GM23338 (cell line): ENCODE data around the gene TOP2A. TPM values are rescaled to one million over a fixed set of nuclear protein-coding genes. Genes with fewer than 3 reads are reported as not detected.

Experiments
- ATAC-seq: fragments of 200-7000 bp; cut with Tn5 transposase; 3 replicates; pipeline ENCODE4 v1.9.1; 2020
- DNase-seq: peaks from one replicate; pipeline ENCODE4 v3.0.0-alpha.2; 2015; ENCODE audit warnings: low spot score
- H2AFZ ChIP-seq: fragments of 200-600 bp; sonication (generic); 2 replicates; pipeline ENCODE4 v1.8.0; 2016; ENCODE audit warnings: antibody characterized with exemption, mild to moderate bottlenecking, moderate library complexity
- H3F3A ChIP-seq: fragments of 200-600 bp; sonication (generic); replicated peaks from 2 replicates; pipeline ENCODE4 v1.8.0; 2017; ENCODE audit warnings: antibody characterized with exemption, mixed run types, low read depth
- H3K27ac ChIP-seq: fragments of 200-600 bp; sonication (generic); 2 replicates; pipeline ENCODE4 v1.6.1; 2016; ENCODE audit warnings: low read depth
- H3K27me3 ChIP-seq: fragments of 200-600 bp; sonication (generic); 2 replicates; pipeline ENCODE4 v1.8.0; 2016; ENCODE audit warnings: mild to moderate bottlenecking, mixed run types, moderate library complexity; ENCODE audit not compliant: insufficient read depth
- H3K36me3 ChIP-seq: fragments of 200-600 bp; sonication (generic); 2 replicates; pipeline ENCODE4 v1.8.0; 2016; ENCODE audit warnings: mild to moderate bottlenecking; ENCODE audit not compliant: insufficient read depth
- H3K4me1 ChIP-seq: fragments of 200-600 bp; sonication (generic); 2 replicates; pipeline ENCODE4 v1.8.0; 2016; ENCODE audit warnings: mild to moderate bottlenecking, moderate library complexity; ENCODE audit not compliant: insufficient read depth
- H3K4me2 ChIP-seq: fragments of 200-600 bp; sonication (generic); 2 replicates; pipeline ENCODE4 v1.7.1; 2017; ENCODE audit warnings: mixed run types
- H3K4me3 ChIP-seq: fragments of 200-600 bp; sonication (generic); 2 replicates; pipeline ENCODE4 v1.6.1; 2016; ENCODE audit warnings: mixed run types
- H3K79me2 ChIP-seq: fragments of 200-600 bp; sonication (generic); replicated peaks from 2 replicates; pipeline ENCODE4 v1.8.0; 2017; ENCODE audit warnings: mild to moderate bottlenecking; ENCODE audit not compliant: insufficient read depth
- H3K9me2 ChIP-seq: fragments of 200-600 bp; sonication (generic); 2 replicates; pipeline ENCODE4 v1.8.0; 2017; ENCODE audit not compliant: insufficient read depth
- H4K20me1 ChIP-seq: fragments of 200-600 bp; sonication (generic); replicated peaks from 2 replicates; pipeline ENCODE4 v1.8.0; 2017; ENCODE audit warnings: mild to moderate bottlenecking; ENCODE audit not compliant: insufficient read depth
- H3K27ac Mint-ChIP-seq: 2 replicates; pipeline ENCODE4 v1.8.0; 2020; ENCODE audit warnings: inconsistent platforms, mild to moderate bottlenecking, moderate library complexity, mixed read lengths
- H3K27me3 Mint-ChIP-seq: 3 replicates; pipeline ENCODE4 v1.8.0; 2022; ENCODE audit warnings: low read depth, mild to moderate bottlenecking, moderate library complexity, mixed read lengths, inconsistent platforms; ENCODE audit not compliant: insufficient read depth, poor library complexity
- H3K36me3 Mint-ChIP-seq: 3 replicates; pipeline ENCODE4 v1.8.0; 2021; ENCODE audit warnings: low read depth, mild to moderate bottlenecking, inconsistent platforms, moderate library complexity, mixed read lengths
- H3K4me1 Mint-ChIP-seq: 3 replicates; pipeline ENCODE4 v1.8.0; 2020; ENCODE audit warnings: mild to moderate bottlenecking, inconsistent platforms, mixed read lengths
- H3K4me3 Mint-ChIP-seq: 3 replicates; pipeline ENCODE4 v1.8.0; 2021; ENCODE audit warnings: moderate library complexity, mild to moderate bottlenecking, inconsistent platforms, mixed read lengths
- H3K9me3 Mint-ChIP-seq: 3 replicates; pipeline ENCODE4 v1.8.0; 2020; ENCODE audit warnings: moderate library complexity, mild to moderate bottlenecking, inconsistent platforms, mixed read lengths
- CREB1 ChIP-seq: fragments of 250-450 bp; sonication (Bioruptor Pico); IDR thresholded peaks from 2 replicates; pipeline ENCODE4 v1.5.0; 2020; ENCODE audit warnings: low read depth, mild to moderate bottlenecking, moderate library complexity
- ETS1 ChIP-seq: IDR thresholded peaks from 2 replicates; pipeline ENCODE4 v1.6.1; 2016; ENCODE audit warnings: antibody characterized with exemption
- EZH2 ChIP-seq: fragments of 200-600 bp; sonication (generic); IDR thresholded peaks from one replicate; pipeline ENCODE4 v1.8.0; 2017; ENCODE audit warnings: antibody characterized with exemption, mild to moderate bottlenecking, low read depth; ENCODE audit not compliant: unreplicated experiment
- POLR2AphosphoS5 ChIP-seq: IDR thresholded peaks from 2 replicates; pipeline ENCODE4 v1.6.1; 2016; ENCODE audit warnings: antibody characterized with exemption, low read depth
- REST ChIP-seq: IDR thresholded peaks from one replicate; pipeline ENCODE4 v1.6.1; 2018; ENCODE audit warnings: antibody characterized with exemption; ENCODE audit not compliant: unreplicated experiment
- STAT1 ChIP-seq: IDR thresholded peaks from one replicate; pipeline ENCODE4 v1.6.1; 2016; ENCODE audit warnings: antibody characterized with exemption; ENCODE audit not compliant: unreplicated experiment
- ZNF331 ChIP-seq: fragments of 250-450 bp; sonication (Bioruptor Pico); IDR thresholded peaks from 2 replicates; pipeline ENCODE4 v1.5.0; 2020; ENCODE audit warnings: low read depth, mild to moderate bottlenecking, moderate library complexity
- ZNF462 ChIP-seq: fragments of 250-450 bp; sonication (Bioruptor Pico); IDR thresholded peaks from 2 replicates; pipeline ENCODE4 v1.5.0; 2020; ENCODE audit warnings: mild to moderate bottlenecking, moderate library complexity
- polyA plus RNA-seq: library from polyadenylated mRNA; unstranded; fragments of >200 nt; fragmentation: Nextera tagmentation; extraction: Ambion mirVana; gene quantifications from 2 replicates; pipeline ENCODE4 v1.2.1, GENCODE V29; 2016
- total RNA-seq: library from RNA; depleted of rRNA; stranded (reverse); fragments of >200 nt; shearing (Covaris generic); gene quantifications from 2 replicates; pipeline ENCODE4 v1.2.3, GENCODE V29; 2014

TOP2A gene
- total and polyA plus RNA-seq, 2 experiments from 2014 or later: 263 to 442 TPM

GRCh38 chr17:40345161-40345993, 72.3 kb downstream of the TOP2A start:
- H4K20me1 ChIP-seq: peaks cover 19% of the 10 kb centered on the region

GRCh38 chr17:40344421-40345160, 73.1 kb downstream of the TOP2A start:
- H3K79me2 ChIP-seq: peaks cover 9% of the 10 kb centered on the region; the same call in 1 of the 2 replicates
- H3K4me1 Mint-ChIP-seq: peaks cover 70% of the 10 kb centered on the region
- ATAC-seq: no peak
- TF ChIP-seq ZNF462 (CRISPR knock-in tag) (no peak), CREB1 (CRISPR knock-in tag) (no peak), ETS1 (no peak), POLR2AphosphoS5 (no peak), ZNF331 (CRISPR knock-in tag) (no peak), STAT1 (no peak), REST (no peak)

More at GRCh38 chr17:40345161-40345993, 72.3 kb downstream of the TOP2A start:
- peak overlapping the region; percentile 99 for H3K4me2 ChIP-seq
- peaks cover 73% of the 10 kb centered on the region for H3K4me1 ChIP-seq
- peaks cover 15% of the 10 kb centered on the region for H3K36me3 Mint-ChIP-seq
- H3K27me3 ChIP-seq: peaks cover 61% of the 10 kb centered on the region
- no peaks in the 10 kb centered on the region for H3K36me3 ChIP-seq
- H3K4me3 Mint-ChIP-seq: peak overlapping the region; percentile 76
- no peak overlapping the region for H3K27ac Mint-ChIP-seq
- H3K27me3 Mint-ChIP-seq: peaks cover 69% of the 10 kb centered on the region
- H3K9me2 ChIP-seq: no peaks in the 10 kb centered on the region
- H3K4me1 Mint-ChIP-seq: peaks cover 76% of the 10 kb centered on the region
- no peak for TF ChIP-seq EZH2
- TF ChIP-seq STAT1: no peak
- TF ChIP-seq CREB1 (CRISPR knock-in tag): peak; percentile 37; the same call in 1 of the 2 replicates
- peak overlapping the region; percentile 87 for H2AFZ ChIP-seq
- H3K9me3 Mint-ChIP-seq: no peaks in the 10 kb centered on the region
- 0 out of 2 replicates have a peak overlapping the region, but pooled peaks have one; percentile 55 for H3K27ac ChIP-seq
- H3K4me3 ChIP-seq: peak overlapping the region; percentile 92
- H3K79me2 ChIP-seq: peaks cover 9% of the 10 kb centered on the region; the same call in 1 of the 2 replicates
- DNase-seq: peak; percentile 97
- peaks cover 34% of the 10 kb centered on the region for H3F3A ChIP-seq
- ATAC-seq: peak; percentile 36

More at GRCh38 chr17:40344421-40345160, 73.1 kb downstream of the TOP2A start:
- Histone ChIP-seq H2AFZ (no peak overlapping the region), H3F3A (peaks cover 37% of the 10 kb centered on the region), H3K4me3 (peak overlapping the region; percentile 92), H3K4me2 (peak overlapping the region; percentile 99), H3K36me3 (no peaks in the 10 kb centered on the region; the same call in 1 of the 2 replicates), H3K27me3 (peaks cover 61% of the 10 kb centered on the region), H3K4me1 (peaks cover 67% of the 10 kb centered on the region), H3K9me2 (no peaks in the 10 kb centered on the region), H4K20me1 (peaks cover 20% of the 10 kb centered on the region), H3K27ac (no peak overlapping the region)
- DNase-seq: no peak
- Mint-ChIP-seq H3K4me3 (peak overlapping the region; percentile 76), H3K36me3 (peaks cover 8% of the 10 kb centered on the region), H3K27ac (no peak overlapping the region; the same call in 1 of the 2 replicates), H3K27me3 (peaks cover 66% of the 10 kb centered on the region), H3K9me3 (no peaks in the 10 kb centered on the region)
